Choroid plexus epithelial cell (primary cell): ENCODE results near the gene NT5C2.

Experiments used
- DNase-seq: peaks from one replicate; pipeline ENCODE4 v3.0.0-alpha.2; 2010; ENCODE audit warnings: low read depth
- H3K4me3 ChIP-seq: 2 replicates; pipeline ENCODE4 v1.5.1; 2011; ENCODE audit warnings: low read depth, mild to moderate bottlenecking, control low read depth, low read length, moderate library complexity
- CTCF ChIP-seq: conservative IDR thresholded peaks from 2 replicates; pipeline ENCODE4 v1.5.1; 2011; ENCODE audit warnings: low read depth, mild to moderate bottlenecking, control low read depth, inconsistent platforms, low read length, moderate library complexity

NT5C2 gene

DNA sequence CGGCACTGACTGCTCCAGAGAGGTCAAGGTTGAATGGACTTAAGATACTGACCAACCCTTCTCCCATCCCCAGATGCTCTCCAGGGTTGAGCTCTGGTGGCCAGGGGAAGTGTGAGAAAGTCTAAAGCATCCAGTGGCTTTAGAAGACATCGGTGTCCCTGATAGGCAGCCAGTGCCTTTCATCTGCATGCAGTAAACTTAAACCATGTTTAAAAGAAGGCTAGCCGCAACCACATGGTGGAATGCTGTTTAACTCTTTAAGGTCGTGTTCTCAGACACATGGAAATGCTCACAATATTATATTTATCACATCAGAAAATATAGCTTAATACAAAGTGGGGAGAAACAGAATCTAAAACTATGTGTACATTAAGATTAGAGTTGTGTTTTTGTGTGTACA lies 138.0 kb downstream of the NT5C2 start:
- no peak for DNase-seq
- H3K4me3 ChIP-seq: no peak overlapping the region
- TF ChIP-seq CTCF: no peak

- no peak for TF ChIP-seq CTCF
- no peak for DNase-seq
- H3K4me3 ChIP-seq: no peak overlapping the region
Observed at GRCh38 chr10:103054621-103055020, 138.5 kb downstream of the NT5C2 start.

DNA sequence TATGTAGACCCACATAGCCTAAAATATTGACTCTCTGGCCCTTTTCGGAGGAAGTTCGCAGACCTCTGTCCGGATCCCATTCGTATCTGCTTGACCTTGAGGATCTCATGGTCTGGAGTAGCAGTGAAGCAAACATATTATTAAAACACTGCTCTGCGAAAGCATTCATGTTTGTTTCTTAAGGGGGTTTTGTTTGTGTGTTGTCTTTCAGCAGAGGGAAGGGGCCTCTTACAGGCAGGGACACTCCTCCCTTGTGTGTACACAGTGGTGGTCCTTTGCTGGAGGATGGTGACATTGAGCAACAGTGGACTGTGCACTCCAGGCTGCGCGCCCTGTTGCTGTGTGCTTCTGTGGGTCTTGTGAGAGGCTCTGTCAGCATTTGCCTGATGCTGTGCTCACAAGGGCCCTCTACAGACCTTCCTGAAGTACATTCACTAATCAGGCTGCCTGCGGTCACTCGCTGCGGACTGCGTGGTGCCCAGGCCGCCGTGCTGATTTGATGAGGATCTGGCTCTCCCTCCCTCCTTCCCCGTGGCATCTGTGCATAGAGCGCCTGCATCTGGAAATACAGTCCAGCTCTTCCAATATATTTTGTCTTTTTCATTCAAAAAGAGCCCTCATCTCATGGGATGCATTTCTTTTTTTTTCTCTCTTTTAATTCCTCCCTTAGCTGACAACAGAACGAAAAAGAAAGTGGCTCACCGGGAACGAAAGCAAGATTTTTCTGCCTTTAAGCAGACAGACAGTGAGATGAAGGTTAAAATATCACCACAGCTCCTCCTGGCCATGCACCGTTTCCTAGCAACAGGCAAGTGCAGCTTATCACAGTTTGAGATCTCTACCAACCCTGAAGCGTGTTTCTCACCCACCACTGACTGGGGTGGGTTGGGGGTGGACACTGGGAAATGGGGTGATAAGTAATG lies 139.2 kb downstream of the NT5C2 start:
- H3K4me3 ChIP-seq: peak overlapping the region; percentile 49
- peak; percentile 93 for DNase-seq
- peak; percentile 77 for TF ChIP-seq CTCF

- no peak for TF ChIP-seq CTCF
- no peak for DNase-seq
Observed at GRCh38 chr10:103049237-103049636, 143.8 kb downstream of the NT5C2 start.

DNA sequence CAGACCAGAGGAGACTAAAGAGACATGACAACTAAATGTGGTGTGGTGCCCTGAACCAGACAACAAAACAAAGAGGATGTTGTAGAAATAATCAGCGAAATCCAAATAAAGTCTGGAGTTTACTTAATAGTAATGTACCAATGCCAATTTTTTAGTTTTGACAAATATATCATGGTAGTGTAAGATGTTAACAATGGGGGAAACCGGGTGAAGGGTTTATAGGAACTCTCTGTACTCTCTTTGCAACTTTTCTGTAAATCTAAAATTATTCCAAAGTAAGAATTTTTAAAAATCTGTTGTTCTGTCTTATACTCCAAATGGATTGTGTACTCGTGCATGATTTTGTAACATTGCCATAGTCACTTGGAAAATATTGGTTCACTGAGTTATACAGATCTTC lies 145.7 kb downstream of the NT5C2 start:
- TF ChIP-seq CTCF: no peak
- DNase-seq: no peak
- no peak overlapping the region for H3K4me3 ChIP-seq

More at GRCh38 chr10:103049237-103049636, 143.8 kb downstream of the NT5C2 start:
- H3K4me3 ChIP-seq: no peak overlapping the region

- DNase-seq: no peak
Observed at GRCh38 chr10:103045961-103046360, 147.1 kb downstream of the NT5C2 start.

More at GRCh38 chr10:103045961-103046360, 147.1 kb downstream of the NT5C2 start:
- no peak overlapping the region for H3K4me3 ChIP-seq
- TF ChIP-seq CTCF: no peak
